Measurements from ENCODE around the gene SLC8B1. TPM values are rescaled to one million over a fixed set of nuclear protein-coding genes. Genes with fewer than 3 reads are reported as not detected.

Gene SLC8B1
- total and polyA plus RNA-seq, 2 of the 4 experiments (the other 2 are of a cell fraction): 4.1 to 10.2 TPM

GRCh38 chr12:113318046-113318656 lies 16.8 kb downstream of the SLC8B1 start:
- no TSS peak for BruUV-seq (replicated peaks)
- no peak overlapping the region for H2AK5ac ChIP-seq (ENCODE audit: low read depth, low read length)

More at GRCh38 chr12:113318046-113318656, 16.8 kb downstream of the SLC8B1 start:
- Histone ChIP-seq H3K56ac (ENCODE audit: extremely low read depth, insufficient read depth, low read length) (no peak overlapping the region), H4K91ac (ENCODE audit: insufficient read depth, low read depth, low read length) (no peak overlapping the region), H2BK120ac (ENCODE audit: low read depth, low read length) (no peak overlapping the region), H3K9ac (ENCODE audit: low read depth, low read length) (no peak overlapping the region), H3K9me1 (ENCODE audit: insufficient read depth, low read length) (peaks cover 8% of the 10 kb centered on the region; the same call in 1 of the 2 replicates), H3K4me3 (ENCODE audit: insufficient read depth, low read depth, low read length) (no peak overlapping the region), H3K14ac (replicated peaks; ENCODE audit: low read depth, low read length) (no peak overlapping the region), H3K4me2 (ENCODE audit: low read depth, low read length) (no peak overlapping the region), H3K9me3 (ENCODE audit: control insufficient read depth, insufficient read depth, low read length) (peaks cover 2% of the 10 kb centered on the region; the same call in 1 of the 2 replicates), H3K23ac (ENCODE audit: low read depth, low read length) (no peak overlapping the region), H3K36me3 (ENCODE audit: control insufficient read depth, insufficient read depth, low read length) (peaks cover 11% of the 10 kb centered on the region), H4K5ac (ENCODE audit: low read depth, low read length) (no peak overlapping the region), H3K27me3 (ENCODE audit: control insufficient read depth, insufficient read depth, low read length) (no peaks in the 10 kb centered on the region), H2BK15ac (ENCODE audit: low read depth, low read length) (no peak overlapping the region), H2BK20ac (ENCODE audit: low read depth, low read length) (no peak overlapping the region), H4K8ac (ENCODE audit: low read depth in 2 of 2, low read length in 2 of 2) (no peak overlapping the region), H3K4me1 (ENCODE audit: control insufficient read depth, insufficient read depth, low read length) (peaks cover 4% of the 10 kb centered on the region), H2AK9ac (replicated peaks; ENCODE audit: low read depth, low read length, poor library complexity) (no peak overlapping the region), H4K20me1 (ENCODE audit: insufficient read depth, low read length) (no peaks in the 10 kb centered on the region), H2BK5ac (ENCODE audit: low read depth, low read length, poor library complexity, severe bottlenecking) (no peak overlapping the region), H3K27ac (ENCODE audit: insufficient read depth, low read length) (no peak overlapping the region), H3K18ac (ENCODE audit: low read depth, low read length) (no peak overlapping the region), H2AFZ (replicated peaks; ENCODE audit: low read length, poor library complexity) (no peak overlapping the region), H3K4ac (ENCODE audit: low read depth, low read length) (no peak overlapping the region), H3K79me1 (ENCODE audit: low read depth in 1 of 2, low read length in 2 of 2) (peaks cover 3 to 6% of the 10 kb centered on the region in 2 experiments; a peak in 2 of 4 replicates)
- in situ Hi-C loops (cut with MboI; ENCODE audit: low sequenced_read_pairs): loop anchor here (10.0 kb wide), 1 partner anchor 597 kb away; no protein-coding TSS in a partner anchor
- ChIA-PET CTCF (no interaction called here), POLR2A (ENCODE audit: unreplicated experiment) (no interaction called here)
- dilution Hi-C loops (cut with HindIII; ENCODE audit: low sequenced_read_pairs, unreplicated experiment): no loop called here
- 97% methylated on average over 3 of the region's 4 CpGs; no CpG with 5 or more reads in 1 of the 2 experiments for WGBS, 2 experiments (ENCODE audit: extremely low coverage in 2 of 2, insufficient read length in 1 of 2)
- ATAC-seq (ENCODE audit: low read depth) (no peak), DNase-seq (no peak)
- intact Hi-C loops (cut with micrococcal nuclease): no loop called here
- TF ChIP-seq NFE2L2 (IDR thresholded peaks at IDR 0.05; ENCODE audit: low read depth, low read length): no peak
- no peak for TF ChIP-seq RAD21 (IDR thresholded peaks at IDR 0.05; ENCODE audit: low read length)
- no peak for TF ChIP-seq CTCF (conservative IDR thresholded peaks at IDR 0.05; ENCODE audit: low read depth, low read length)
- TF ChIP-seq FOS (IDR thresholded peaks at IDR 0.05; ENCODE audit: low read depth, low read length): no peak
- TF ChIP-seq USF2 (IDR thresholded peaks at IDR 0.05; ENCODE audit: low read depth, low read length): no peak
- no peak for TF ChIP-seq POLR2A (IDR thresholded peaks at IDR 0.05; ENCODE audit: low read depth, low read length)
- no peak for TF ChIP-seq ELK1 (IDR thresholded peaks at IDR 0.05; ENCODE audit: borderline replicate concordance, low read depth, low read length)
- TF ChIP-seq RCOR1 (IDR thresholded peaks at IDR 0.05; ENCODE audit: insufficient replicate concordance, low read length): no peak
- no peak for TF ChIP-seq MXI1 (IDR thresholded peaks at IDR 0.05; ENCODE audit: borderline replicate concordance, low read depth, low read length)
- no peak for TF ChIP-seq CHD1 (IDR thresholded peaks at IDR 0.05; ENCODE audit: low read depth, low read length)
- no peak for TF ChIP-seq MAZ (IDR thresholded peaks at IDR 0.05; ENCODE audit: borderline replicate concordance, low read depth, low read length)
- no peak for TF ChIP-seq CEBPB (IDR thresholded peaks at IDR 0.05; ENCODE audit: low read depth, low read length)
- TF ChIP-seq SMC3 (IDR thresholded peaks at IDR 0.05; ENCODE audit: low read depth, low read length): no peak

Measured in IMR-90 (cell line).